ENCODE data around the gene HADHA.

HADHA gene

DNA sequence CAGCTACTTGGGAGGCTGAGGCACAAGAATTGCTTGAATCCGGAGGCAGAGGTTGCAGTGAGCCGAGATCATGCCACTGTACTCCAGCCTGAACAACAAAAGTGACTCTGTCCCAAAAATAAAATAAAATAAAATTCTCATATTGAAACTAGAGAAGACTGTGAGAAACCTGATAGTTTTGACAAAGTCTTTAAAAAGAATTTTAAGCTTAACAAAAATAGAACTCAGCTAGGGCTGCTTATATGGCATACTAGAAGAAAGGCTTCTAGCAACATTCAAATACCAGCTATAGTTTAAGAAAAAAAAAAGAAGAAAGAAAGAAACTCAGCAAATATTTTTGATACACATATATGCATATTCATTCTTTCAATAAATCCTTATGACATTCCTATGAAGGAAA is 13.6 kb downstream of the HADHA start:
- TF ChIP-seq CTCF (IDR thresholded peaks at IDR 0.05; ENCODE audit: borderline replicate concordance, insufficient read depth, low read depth, low read length) = no peak
- no peak overlapping the region for H3K4me3 ChIP-seq (ENCODE audit: low read depth, low read length)

- H3K4me3 ChIP-seq (ENCODE audit: low read depth, low read length) = no peak overlapping the region
- TF ChIP-seq CTCF (IDR thresholded peaks at IDR 0.05; ENCODE audit: borderline replicate concordance, insufficient read depth, low read depth, low read length) = no peak
These were observed 14.8 kb downstream of the HADHA start for GRCh38 chr2:26229595-26229994.

DNA sequence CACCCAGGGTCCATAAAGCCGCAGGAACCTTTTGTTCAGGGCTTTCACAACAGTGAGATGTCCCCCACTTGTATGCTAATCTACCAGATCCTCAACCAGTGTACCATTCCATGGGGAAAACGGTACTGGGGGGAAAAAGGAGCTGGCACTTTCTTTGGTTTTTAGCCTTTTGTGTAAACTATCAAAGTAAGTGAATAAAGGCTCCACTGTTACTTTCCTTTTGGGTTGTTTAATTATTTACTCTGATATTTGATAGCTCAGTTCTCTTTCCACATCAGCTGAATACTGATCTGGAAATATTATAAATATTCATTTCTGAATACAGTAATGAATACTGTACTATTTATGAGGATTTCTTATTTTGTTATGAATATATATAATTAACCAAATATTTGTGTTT is 20.3 kb downstream of the HADHA start:
- no peak for TF ChIP-seq CTCF (IDR thresholded peaks at IDR 0.05; ENCODE audit: borderline replicate concordance, insufficient read depth, low read depth, low read length)
- no peak overlapping the region for H3K4me3 ChIP-seq (ENCODE audit: low read depth, low read length)

DNA sequence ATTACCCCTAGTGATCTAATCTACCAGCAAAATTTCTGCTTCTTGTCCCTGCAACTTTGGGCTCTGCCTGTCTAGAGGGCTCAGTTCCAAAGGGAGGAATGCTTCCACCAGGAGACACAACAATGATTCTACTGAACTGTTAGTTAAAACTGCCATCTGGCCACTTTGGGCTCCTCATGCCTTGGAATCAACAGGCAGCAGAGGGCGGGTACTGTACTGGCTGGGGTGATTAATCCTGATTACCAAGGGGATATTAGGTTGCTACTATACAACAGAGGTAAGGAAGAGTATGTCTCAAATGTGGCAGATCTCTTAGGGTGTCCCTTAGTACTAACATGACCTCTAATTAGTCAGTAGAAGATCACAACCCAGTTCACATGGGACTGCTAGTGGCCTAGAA is 21.4 kb downstream of the HADHA start:
- H3K4me3 ChIP-seq (ENCODE audit: low read depth, low read length) = no peak overlapping the region
- no peak for TF ChIP-seq CTCF (IDR thresholded peaks at IDR 0.05; ENCODE audit: borderline replicate concordance, insufficient read depth, low read depth, low read length)

- TF ChIP-seq CTCF (IDR thresholded peaks at IDR 0.05; ENCODE audit: borderline replicate concordance, insufficient read depth, low read depth, low read length) = no peak
- H3K4me3 ChIP-seq (ENCODE audit: low read depth, low read length) = no peak overlapping the region
These were observed 26.7 kb downstream of the HADHA start for GRCh38 chr2:26217720-26218119.

- TF ChIP-seq CTCF (IDR thresholded peaks at IDR 0.05; ENCODE audit: borderline replicate concordance, insufficient read depth, low read depth, low read length) = no peak
These were observed 27.8 kb downstream of the HADHA start for GRCh38 chr2:26216587-26216986.

DNA sequence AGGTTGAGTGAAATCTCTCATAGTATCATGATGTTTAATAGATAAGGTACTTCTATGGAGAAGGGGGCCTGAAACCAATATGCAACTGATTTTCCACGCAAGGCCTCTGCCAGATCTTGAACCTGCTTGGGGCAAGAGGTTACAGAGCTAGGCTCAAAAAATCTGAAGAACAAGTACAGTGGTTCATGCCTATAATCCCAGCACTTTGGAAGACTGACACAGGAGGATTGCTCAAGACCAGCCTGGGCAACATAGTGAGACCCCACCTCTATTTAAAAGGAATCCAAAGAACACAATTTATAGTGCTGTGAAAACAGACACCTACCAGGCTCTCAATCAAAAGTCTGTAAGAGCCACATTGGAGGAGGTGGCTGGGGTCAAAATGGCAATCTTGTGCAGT is 28.6 kb downstream of the HADHA start:
- TF ChIP-seq CTCF (IDR thresholded peaks at IDR 0.05; ENCODE audit: borderline replicate concordance, insufficient read depth, low read depth, low read length) = no peak

More at GRCh38 chr2:26216587-26216986, 27.8 kb downstream of the HADHA start:
- H3K4me3 ChIP-seq (ENCODE audit: low read depth, low read length) = no peak overlapping the region

More for the DNA sequence above, 28.6 kb downstream of the HADHA start:
- H3K4me3 ChIP-seq (ENCODE audit: low read depth, low read length) = no peak overlapping the region
